Neuronal stem cell (in vitro differentiated cells): ENCODE results near the gene SP6.

Source experiments
- DNase-seq: peaks from one replicate; pipeline ENCODE4 v3.0.0-alpha.2; 2013; ENCODE audit warnings: low spot score
- H2AFZ ChIP-seq: one replicate; pipeline ENCODE4 v1.6.1; 2013; ENCODE audit warnings: mild to moderate bottlenecking, low read length, inconsistent platforms
- H2AK5ac ChIP-seq: 2 replicates; pipeline ENCODE4 v1.6.1; 2013; ENCODE audit warnings: low read depth, mild to moderate bottlenecking, inconsistent platforms, low read length, moderate library complexity, mixed read lengths
- H2BK120ac ChIP-seq: 2 replicates; pipeline ENCODE4 v1.6.1; 2013; ENCODE audit warnings: low read depth, mild to moderate bottlenecking, inconsistent platforms, low read length, moderate library complexity, mixed read lengths
- H2BK12ac ChIP-seq: one replicate; pipeline ENCODE4 v1.6.1; 2013; ENCODE audit warnings: low read length, inconsistent platforms
- H2BK15ac ChIP-seq: 2 replicates; pipeline ENCODE4 v1.6.1; 2013; ENCODE audit warnings: mild to moderate bottlenecking, low read length, inconsistent platforms, mixed read lengths
- H2BK5ac ChIP-seq: one replicate; pipeline ENCODE4 v1.6.1; 2013; ENCODE audit warnings: inconsistent platforms, mild to moderate bottlenecking, low read length, moderate library complexity
- H3K14ac ChIP-seq: one replicate; pipeline ENCODE4 v1.6.1; 2013; ENCODE audit warnings: low read length, inconsistent platforms
- H3K18ac ChIP-seq: 2 replicates; pipeline ENCODE4 v1.6.1; 2013; ENCODE audit warnings: low read length, inconsistent platforms
- H3K23ac ChIP-seq: 2 replicates; pipeline ENCODE4 v1.6.1; 2013; ENCODE audit warnings: low read depth, mild to moderate bottlenecking, mixed read lengths, low read length, inconsistent platforms; ENCODE audit not compliant: poor library complexity
- H3K27ac ChIP-seq: replicated peaks from 3 replicates; pipeline ENCODE4 v1.5.1; 2013; ENCODE audit warnings: low read length, inconsistent platforms
- H3K27me3 ChIP-seq, 3 experiments: 2 replicates each; pipeline ENCODE4 v1.6.1; 2013; ENCODE audit warnings: low read length in 3 of 3, mild to moderate bottlenecking in 2 of 3, inconsistent platforms in 1 of 3, low read depth in 1 of 3, mixed read lengths in 1 of 3, moderate library complexity in 1 of 3; ENCODE audit not compliant: control insufficient read depth in 3 of 3, insufficient read depth in 3 of 3
- H3K36me3 ChIP-seq, 2 donors: replicated peaks in 1 of 2; 2 replicates each; pipeline ENCODE4 v1.6.1; 2013; ENCODE audit warnings: low read length in 2 of 2; ENCODE audit not compliant: control insufficient read depth in 2 of 2, insufficient read depth in 2 of 2
- H3K4ac ChIP-seq: 2 replicates; pipeline ENCODE4 v1.6.1; 2013; ENCODE audit warnings: inconsistent platforms, mild to moderate bottlenecking, low read length, moderate library complexity
- H3K4me1 ChIP-seq, 2 donors: 1 replicate in 1 of 2; 2 replicates in 1 of 2; pipeline ENCODE4 v1.6.1; 2013; ENCODE audit warnings: low read length in 2 of 2, low read depth in 1 of 2; ENCODE audit not compliant: control insufficient read depth in 2 of 2, insufficient read depth in 1 of 2
- H3K4me2 ChIP-seq: one replicate; pipeline ENCODE4 v1.6.1; 2013; ENCODE audit warnings: mild to moderate bottlenecking, low read length, inconsistent platforms; ENCODE audit not compliant: insufficient read depth, poor library complexity, severe bottlenecking
- H3K4me3 ChIP-seq, 2 donors: 2 replicates each; pipeline ENCODE4 v1.5.1; 2013; ENCODE audit warnings: low read length in 2 of 2, mild to moderate bottlenecking in 2 of 2, inconsistent platforms in 1 of 2, moderate library complexity in 1 of 2
- H3K79me1 ChIP-seq: one replicate; pipeline ENCODE4 v1.6.1; 2013; ENCODE audit warnings: low read depth, mild to moderate bottlenecking, inconsistent platforms, low read length, moderate library complexity
- H3K9ac ChIP-seq: one replicate; pipeline ENCODE4 v1.6.1; 2013; ENCODE audit warnings: mild to moderate bottlenecking, low read depth, low read length, inconsistent platforms; ENCODE audit not compliant: poor library complexity
- H3K9me3 ChIP-seq, 2 donors: replicated peaks in 1 of 2; 2 replicates each; pipeline versions ENCODE3 to v1.6.1; 2013; ENCODE audit warnings: low read length in 2 of 2, mild to moderate bottlenecking in 2 of 2, inconsistent platforms in 1 of 2, low read depth in 1 of 2, mixed read lengths in 1 of 2, moderate library complexity in 1 of 2; ENCODE audit not compliant: control insufficient read depth in 2 of 2, insufficient read depth in 1 of 2
- H4K8ac ChIP-seq: one replicate; pipeline ENCODE4 v1.6.1; 2013; ENCODE audit warnings: low read depth, mild to moderate bottlenecking, inconsistent platforms, low read length, moderate library complexity
- H4K91ac ChIP-seq: one replicate; pipeline ENCODE4 v1.6.1; 2013; ENCODE audit warnings: low read length, low read depth, mild to moderate bottlenecking, inconsistent platforms; ENCODE audit not compliant: poor library complexity
- WGBS, 2 donors: extraction: QIAGEN DNeasy Blood & Tissue Kit; methylation state at CpG; one replicate each; pipeline ENCODE4 v1.1.7; 2013; ENCODE audit warnings: missing lambda C conversion rate in 2 of 2, mixed read lengths in 1 of 2; ENCODE audit not compliant: insufficient read length in 2 of 2, insufficient replicate concordance in 1 of 2; ENCODE audit errors: extremely low coverage in 2 of 2; 5-methylcytosine and 5-hydroxymethylcytosine counted together

Gene SP6

DNA sequence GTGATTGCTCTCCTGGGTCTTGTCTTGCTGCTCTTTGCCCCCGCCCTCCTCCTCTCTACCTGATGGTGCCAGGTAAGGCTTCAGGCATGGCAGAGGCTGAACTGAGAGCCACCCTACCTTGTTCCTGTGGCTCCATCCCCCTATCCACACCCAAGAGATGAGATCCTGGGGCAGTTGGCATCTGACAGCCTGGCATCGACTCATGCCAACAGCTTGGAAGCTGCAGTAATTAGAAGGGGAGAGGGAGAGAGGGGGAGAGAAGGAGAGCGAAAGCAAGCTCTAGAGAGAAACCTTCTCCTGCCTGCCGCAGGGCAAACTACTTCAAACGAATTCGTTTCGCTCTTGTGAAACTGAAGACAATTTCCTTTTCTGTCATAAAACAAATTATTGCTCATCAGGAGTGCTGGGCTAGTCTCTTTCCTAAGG is 13.8 kb upstream of the SP6 start:
- WGBS, 2 donors, result no CpG with 5 or more reads among the region's 7 CpGs
- H2AK5ac ChIP-seq, result peak overlapping the region; percentile 91
- H3K18ac ChIP-seq, result no peak overlapping the region
- H2BK12ac ChIP-seq, result no peak overlapping the region
- no peak overlapping the region for H2BK5ac ChIP-seq
- H3K9ac ChIP-seq, result no peak overlapping the region
- no peak overlapping the region for H4K8ac ChIP-seq
- DNase-seq, result no peak
- H2AFZ ChIP-seq, result no peak overlapping the region
- H3K4me2 ChIP-seq, result no peak overlapping the region
- H2BK15ac ChIP-seq, result no peak overlapping the region
- H3K4me1 ChIP-seq, result peaks cover 0 to 2% of the 10 kb centered on the region in 2 donors
- no peak overlapping the region for H4K91ac ChIP-seq
- H3K27me3 ChIP-seq, result peaks cover 0 to 72% (median 0%) of the 10 kb centered on the region in 3 experiments
- no peaks in the 10 kb centered on the region for H3K79me1 ChIP-seq
- no peak overlapping the region for H3K27ac ChIP-seq
- no peaks in the 10 kb centered on the region for H3K36me3 ChIP-seq
- no peak overlapping the region for H3K14ac ChIP-seq
- no peak overlapping the region for H3K4ac ChIP-seq
- H3K4me3 ChIP-seq, result no peak overlapping the region
- no peaks in the 10 kb centered on the region for H3K9me3 ChIP-seq
- no peak overlapping the region for H2BK120ac ChIP-seq
- H3K23ac ChIP-seq, result peak overlapping the region; percentile 37

DNA sequence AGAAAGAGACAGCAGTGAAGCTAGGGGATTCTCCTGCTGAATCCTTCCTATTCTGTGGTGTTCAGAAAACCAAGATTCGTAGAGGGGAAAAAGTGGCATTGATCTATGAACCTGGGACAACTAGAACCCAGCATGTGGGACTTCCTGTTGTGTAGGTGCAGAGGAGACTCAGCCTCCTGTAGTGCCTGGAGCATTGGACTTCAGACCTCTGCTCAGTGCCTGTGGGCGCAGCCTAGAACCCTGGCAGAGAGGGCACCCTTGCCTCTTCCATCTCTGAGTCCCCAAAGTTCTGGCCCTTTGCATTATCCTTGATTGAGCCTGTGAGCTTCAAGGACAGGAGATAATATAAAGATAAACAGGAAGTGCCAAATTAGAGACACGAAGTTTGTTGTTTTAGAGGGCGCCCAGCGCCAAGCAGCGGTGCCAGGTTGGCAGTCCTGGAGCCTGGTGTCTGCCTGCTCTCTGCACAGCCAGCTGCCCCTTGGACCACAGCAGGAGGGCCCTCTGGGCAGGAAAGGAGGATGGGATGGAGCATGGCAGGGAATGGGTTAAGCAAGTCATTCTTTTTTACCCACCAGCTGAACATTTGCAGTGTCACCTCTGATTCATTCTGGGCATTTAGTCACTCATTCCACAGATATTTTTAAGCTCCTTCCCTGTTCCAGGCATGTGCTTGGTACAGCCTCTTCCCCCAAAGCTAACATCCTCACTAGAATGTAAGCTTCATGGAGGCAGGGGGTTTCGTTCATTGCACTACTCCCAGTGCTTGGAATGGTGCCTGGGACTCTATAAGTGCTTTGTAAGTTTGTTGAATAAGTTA is 11.9 kb upstream of the SP6 start:
- H3K79me1 ChIP-seq, result no peaks in the 10 kb centered on the region
- no peak overlapping the region for H2BK120ac ChIP-seq
- no peak overlapping the region for H3K9ac ChIP-seq
- no peak overlapping the region for H3K18ac ChIP-seq
- no peak overlapping the region for H2AK5ac ChIP-seq
- H4K91ac ChIP-seq, result no peak overlapping the region
- no peaks in the 10 kb centered on the region for H3K4me1 ChIP-seq
- H2BK12ac ChIP-seq, result no peak overlapping the region
- no peak overlapping the region for H4K8ac ChIP-seq
- no peak overlapping the region for H3K23ac ChIP-seq
- no peak overlapping the region for H3K27ac ChIP-seq
- H2BK15ac ChIP-seq, result no peak overlapping the region
- H2BK5ac ChIP-seq, result no peak overlapping the region
- no peak overlapping the region for H3K4ac ChIP-seq
- no peak for DNase-seq
- no peaks in the 10 kb centered on the region for H3K9me3 ChIP-seq
- no peak overlapping the region for H3K14ac ChIP-seq
- H3K36me3 ChIP-seq, result no peaks in the 10 kb centered on the region
- no peak overlapping the region for H3K4me2 ChIP-seq
- no peak overlapping the region for H2AFZ ChIP-seq
- no peak overlapping the region for H3K4me3 ChIP-seq
- peaks cover 0 to 72% (median 0%) of the 10 kb centered on the region in 3 experiments for H3K27me3 ChIP-seq
- WGBS, 2 donors, result no CpG with 5 or more reads among the region's 7 CpGs

DNA sequence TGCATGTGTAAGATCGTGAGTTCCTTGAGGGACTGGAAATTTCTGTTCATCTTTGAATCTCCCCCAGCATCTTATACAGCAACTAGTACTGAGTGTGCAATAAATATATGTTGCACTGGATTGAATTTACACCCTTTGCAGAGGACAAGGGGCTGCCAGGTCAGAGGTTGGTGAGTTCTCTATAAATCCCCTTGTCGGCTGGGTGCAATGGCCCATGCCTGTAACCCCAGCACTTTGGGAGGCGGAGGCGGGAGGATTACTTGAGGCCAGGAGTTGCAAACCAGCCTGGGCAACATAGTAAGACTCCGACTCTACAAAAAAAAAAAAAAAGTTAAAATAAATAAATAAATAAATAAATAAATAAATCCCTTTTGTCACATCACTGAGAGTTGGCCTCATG is 9.4 kb upstream of the SP6 start:
- Histone ChIP-seq H3K36me3 (no peaks in the 10 kb centered on the region), H3K23ac (no peak overlapping the region)
- no CpG with 5 or more reads among the region's 5 CpGs for WGBS, 2 donors

DNA sequence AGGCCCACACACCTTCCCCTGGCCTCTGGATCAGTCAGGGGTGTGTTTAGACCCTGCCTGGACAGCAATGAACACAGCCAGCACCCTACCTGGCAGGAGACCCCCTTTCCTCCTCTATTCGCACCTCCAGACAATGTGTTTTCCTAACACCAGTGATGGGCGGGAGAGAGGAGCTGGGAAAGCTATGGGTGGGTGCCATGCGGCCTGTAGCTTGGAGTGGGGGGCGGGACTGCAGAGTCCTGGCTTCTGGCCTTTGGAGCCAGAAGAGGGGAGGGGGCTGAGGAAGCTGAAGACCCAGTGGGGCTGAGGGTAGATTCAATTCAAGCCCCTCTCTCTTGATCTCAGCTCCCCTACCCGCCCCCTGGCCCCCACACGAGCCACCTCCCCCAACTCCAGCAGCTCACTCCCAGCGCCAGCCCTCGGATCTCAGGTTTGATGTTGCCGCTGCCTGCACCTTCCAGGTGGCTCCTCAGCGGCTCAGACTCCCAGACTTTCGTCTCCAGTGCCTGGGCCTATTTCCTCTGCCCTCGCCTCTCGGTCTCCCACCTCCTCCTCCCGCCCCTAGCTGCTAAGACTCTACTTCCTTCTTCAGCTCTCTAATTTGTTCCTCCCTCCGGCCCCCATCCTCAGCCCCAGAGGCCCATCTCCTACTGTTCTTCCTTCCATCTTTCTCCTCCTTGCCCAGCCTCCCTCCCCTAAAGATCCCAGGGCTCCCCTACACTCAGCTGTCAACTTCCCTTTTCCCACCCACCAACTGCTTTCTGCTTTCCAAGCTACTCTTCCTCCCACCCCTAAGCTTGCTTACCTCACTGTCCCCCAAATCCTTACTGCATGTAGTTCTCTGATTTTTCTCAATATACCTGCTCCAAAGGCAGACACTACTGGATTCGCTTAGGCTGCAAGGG is 6.8 kb upstream of the SP6 start:
- H2AFZ ChIP-seq, result no peak overlapping the region
- no peak overlapping the region for H3K18ac ChIP-seq
- no peak overlapping the region for H2BK5ac ChIP-seq
- H3K27me3 ChIP-seq, result peaks cover 9 to 86% (median 34%) of the 10 kb centered on the region in 3 experiments
- H3K14ac ChIP-seq, result no peak overlapping the region
- H3K4me1 ChIP-seq, result no peaks in the 10 kb centered on the region
- H2BK12ac ChIP-seq, result no peak overlapping the region
- no CpG with 5 or more reads among the region's 16 CpGs for WGBS, 2 donors
- no peak overlapping the region for H3K27ac ChIP-seq
- H3K4me2 ChIP-seq, result no peak overlapping the region
- H3K23ac ChIP-seq, result no peak overlapping the region
- no peak overlapping the region for H3K4ac ChIP-seq
- no peak for DNase-seq
- no peak overlapping the region for H2BK120ac ChIP-seq
- no peaks in the 10 kb centered on the region for H3K9me3 ChIP-seq
- H3K9ac ChIP-seq, result no peak overlapping the region
- H4K8ac ChIP-seq, result no peak overlapping the region
- no peaks in the 10 kb centered on the region for H3K79me1 ChIP-seq
- H4K91ac ChIP-seq, result no peak overlapping the region
- H2BK15ac ChIP-seq, result no peak overlapping the region
- H3K4me3 ChIP-seq, result no peak overlapping the region
- no peaks in the 10 kb centered on the region for H3K36me3 ChIP-seq
- peak overlapping the region; percentile 30 for H2AK5ac ChIP-seq

More for the DNA sequence above, 9.4 kb upstream of the SP6 start:
- Histone ChIP-seq H2BK120ac (no peak overlapping the region), H2BK15ac (no peak overlapping the region), H2AK5ac (no peak overlapping the region), H3K27ac (no peak overlapping the region), H3K14ac (no peak overlapping the region), H3K27me3 (peaks cover 0 to 71% (median 10%) of the 10 kb centered on the region in 3 experiments), H3K18ac (no peak overlapping the region), H2BK12ac (no peak overlapping the region), H2BK5ac (no peak overlapping the region), H3K79me1 (no peaks in the 10 kb centered on the region), H3K4me2 (no peak overlapping the region), H3K4ac (no peak overlapping the region), H3K9me3 (no peaks in the 10 kb centered on the region), H3K4me1 (no peaks in the 10 kb centered on the region), H4K8ac (no peak overlapping the region), H3K9ac (no peak overlapping the region), H2AFZ (no peak overlapping the region), H3K4me3 (no peak overlapping the region), H4K91ac (no peak overlapping the region)
- DNase-seq, result no peak
